Naive B cell (primary cell): ENCODE data around the gene ADTRP. TPM values are rescaled to one million over a fixed set of nuclear protein-coding genes. Genes with fewer than 3 reads are reported as not detected.
A peak's percentile ranks its signal among the peaks of the same experiment; 100 is the strongest.

Experiments used
- ATAC-seq, 2 donors: fragments of 150-1000 bp; cut with Tn5 transposase; 2 replicates each; pipeline ENCODE4 v1.10.0; 2021; ENCODE audit warnings: low read depth in 2 of 2, mild to moderate bottlenecking in 2 of 2, moderate library complexity in 2 of 2
- DNase-seq: peaks from one replicate; pipeline ENCODE4 v3.0.0; 2022
- H3K27ac Mint-ChIP-seq, 6 donors: one replicate each; pipeline ENCODE4 v1.8.0; 2020 to 2022; ENCODE audit warnings: mild to moderate bottlenecking in 6 of 6, mixed read lengths in 6 of 6, moderate library complexity in 5 of 6, inconsistent platforms in 2 of 6
- H3K27me3 Mint-ChIP-seq, 3 donors: one replicate each; pipeline ENCODE4 v1.8.0; 2021 to 2022; ENCODE audit warnings: mixed read lengths in 3 of 3, mild to moderate bottlenecking in 1 of 3
- H3K36me3 Mint-ChIP-seq, 2 donors: one replicate each; pipeline ENCODE4 v1.8.0; 2020 to 2022; ENCODE audit warnings: mixed read lengths in 2 of 2, inconsistent platforms in 1 of 2, mild to moderate bottlenecking in 1 of 2
- H3K4me1 Mint-ChIP-seq, 3 donors: one replicate each; pipeline ENCODE4 v1.8.0; 2020 to 2022; ENCODE audit warnings: mixed read lengths in 3 of 3, inconsistent platforms in 1 of 3, mild to moderate bottlenecking in 1 of 3, moderate library complexity in 1 of 3
- H3K4me3 Mint-ChIP-seq, 8 donors: one replicate each; pipeline ENCODE4 v1.8.0; 2020 to 2022; ENCODE audit warnings: mild to moderate bottlenecking in 8 of 8, mixed read lengths in 8 of 8, moderate library complexity in 8 of 8, inconsistent platforms in 2 of 8
- H3K9me3 Mint-ChIP-seq, 7 donors: one replicate each; pipeline ENCODE4 v1.8.0; 2020 to 2022; ENCODE audit warnings: mixed read lengths in 7 of 7, mild to moderate bottlenecking in 5 of 7, inconsistent platforms in 2 of 7, moderate library complexity in 1 of 7
- polyA plus RNA-seq, 6 donors: library from polyadenylated mRNA; unstranded; fragments of 300-500 nt; fragmentation: Illumina TruSeq; gene quantifications; one replicate each; pipeline ENCODE4 v1.2.3, GENCODE V29; 2021; ENCODE audit warnings: low read depth in 6 of 6

ADTRP gene
- polyA plus RNA-seq, 6 donors from 2014 or later, result not detected

DNA sequence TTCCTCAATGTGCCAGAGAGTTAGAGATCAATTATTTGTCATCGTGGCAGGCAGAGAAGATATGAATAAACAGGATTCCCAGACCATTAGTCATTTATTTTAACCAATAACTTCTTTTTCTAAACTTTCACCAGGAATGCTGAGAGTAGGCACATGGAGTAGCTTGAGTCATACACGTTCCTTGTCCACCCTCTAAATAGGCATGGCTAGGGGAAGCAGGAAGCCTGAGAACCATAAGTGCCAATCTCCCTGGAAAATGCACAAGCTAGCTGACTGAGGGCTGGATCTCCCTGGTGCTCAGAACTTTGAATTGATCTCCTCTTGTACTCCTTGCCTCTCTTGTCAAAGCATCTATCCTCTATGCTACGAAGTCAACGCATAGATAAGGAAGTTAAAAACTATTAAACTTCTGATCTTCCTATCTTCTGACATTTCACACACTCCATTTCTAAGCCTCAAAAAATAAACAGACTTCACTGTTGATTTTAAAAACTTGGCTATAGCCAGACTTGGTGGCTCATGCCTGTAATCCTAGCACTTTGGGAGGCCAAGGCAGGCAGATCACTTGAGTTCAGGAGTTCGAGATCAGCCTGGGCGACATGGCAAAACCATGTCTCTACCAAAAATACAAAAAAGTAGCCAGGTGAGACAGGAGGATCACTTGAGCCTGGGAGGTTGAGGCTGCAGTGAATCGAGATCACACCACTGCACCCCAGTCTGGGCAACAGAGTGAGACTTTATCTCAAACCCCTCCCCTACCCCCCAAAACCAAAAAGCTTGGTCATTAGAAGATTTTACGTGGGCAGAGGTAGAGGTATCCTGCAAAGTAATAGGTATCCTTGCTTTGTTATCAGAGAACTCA is 11.8 kb downstream of the ADTRP start:
- Mint-ChIP-seq H3K27ac (peak overlapping the region in 1 of 6 donors; percentile 23), H3K4me1 (no peaks in the 10 kb centered on the region), H3K4me3 (no peak overlapping the region), H3K27me3 (peaks cover 7 to 31% (median 17%) of the 10 kb centered on the region in 3 donors), H3K9me3 (no peaks in the 10 kb centered on the region), H3K36me3 (no peaks in the 10 kb centered on the region)
- DNase-seq (no peak), ATAC-seq (no peak)

DNA sequence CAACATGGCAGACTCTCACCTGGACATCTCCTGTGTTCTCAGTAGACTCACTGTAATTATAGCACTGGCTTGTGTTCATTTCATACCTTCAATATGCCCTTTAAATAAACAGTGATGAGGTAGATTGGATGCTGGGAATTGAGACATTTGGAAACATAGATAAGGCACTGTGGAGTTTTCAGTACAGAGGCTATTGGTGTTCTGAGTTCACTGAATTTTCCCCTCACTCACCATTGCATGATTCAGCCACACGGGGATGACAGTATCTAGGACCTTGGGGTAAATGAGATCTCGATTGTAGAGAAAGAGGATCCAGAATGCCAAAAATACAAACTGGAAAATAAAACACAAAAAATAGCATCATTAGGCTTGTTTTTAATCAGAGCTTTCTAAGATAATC is 12.6 kb downstream of the ADTRP start:
- H3K36me3 Mint-ChIP-seq, result no peaks in the 10 kb centered on the region
- DNase-seq (no peak), ATAC-seq (no peak)
- no peaks in the 10 kb centered on the region for H3K9me3 Mint-ChIP-seq
- H3K27me3 Mint-ChIP-seq, result peaks cover 7 to 31% (median 17%) of the 10 kb centered on the region in 3 donors
- H3K27ac Mint-ChIP-seq, result no peak overlapping the region
- H3K4me1 Mint-ChIP-seq, result no peaks in the 10 kb centered on the region
- H3K4me3 Mint-ChIP-seq, result no peak overlapping the region

DNA sequence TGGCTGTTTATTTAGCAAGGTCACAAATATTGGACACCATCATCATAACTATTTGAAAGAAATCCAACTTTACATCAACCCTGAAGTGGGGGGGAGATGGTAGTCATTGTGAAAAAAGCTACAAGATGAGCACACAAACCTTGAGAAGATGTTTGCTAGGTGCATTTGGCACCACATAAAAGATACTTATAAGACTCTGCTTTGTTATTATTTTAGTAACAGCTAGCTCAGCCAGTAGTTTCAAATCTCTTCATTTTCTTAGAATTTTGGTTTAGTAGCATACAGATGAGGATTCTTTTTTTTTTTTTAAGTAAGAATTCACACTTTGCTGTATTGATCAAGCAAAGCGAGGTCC is 14.4 kb downstream of the ADTRP start:
- DNase-seq (no peak), ATAC-seq (no peak)
- H3K36me3 Mint-ChIP-seq, result no peaks in the 10 kb centered on the region
- H3K9me3 Mint-ChIP-seq, result no peaks in the 10 kb centered on the region
- no peaks in the 10 kb centered on the region for H3K4me1 Mint-ChIP-seq
- H3K27ac Mint-ChIP-seq, result no peak overlapping the region
- H3K4me3 Mint-ChIP-seq, result peak overlapping the region in 1 of 8 donors; percentile 1
- H3K27me3 Mint-ChIP-seq, result peaks cover 15 to 31% (median 20%) of the 10 kb centered on the region in 3 donors

DNA sequence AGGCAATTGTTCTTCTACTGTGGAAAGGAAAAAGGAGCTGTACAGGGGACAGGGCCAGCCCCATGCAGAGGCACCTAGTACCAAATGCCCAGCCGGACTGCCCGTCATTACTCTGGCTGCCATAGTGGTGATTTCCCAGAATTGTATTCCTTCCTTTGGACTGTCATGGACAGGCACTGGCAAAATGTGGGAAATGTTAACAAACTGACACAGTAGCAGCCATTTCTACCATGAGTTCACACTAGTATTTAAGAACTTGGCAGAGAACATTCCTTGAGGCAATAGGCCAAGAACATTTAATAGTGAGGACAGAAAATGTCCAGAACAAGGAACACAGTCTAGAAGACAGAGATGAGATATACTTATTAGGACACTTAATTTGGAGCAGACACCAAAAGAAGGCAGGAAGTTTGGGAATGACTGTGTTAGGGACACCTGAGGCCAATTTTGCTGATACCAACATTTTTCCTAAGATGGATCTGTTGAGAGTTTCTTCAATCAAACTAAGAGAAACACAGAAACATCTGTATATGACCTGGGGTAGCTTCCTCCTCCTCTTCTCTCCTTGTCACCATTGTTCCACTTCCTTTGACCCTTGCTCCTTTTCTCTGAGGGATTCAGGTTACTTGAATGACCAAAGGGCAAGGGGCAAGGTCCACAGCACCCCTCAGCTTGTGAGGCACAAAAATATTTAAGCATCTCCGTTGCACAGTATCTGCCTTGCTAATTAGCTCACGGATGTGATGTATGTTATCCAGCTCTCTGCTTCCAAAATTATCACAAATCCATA is 14.9 kb downstream of the ADTRP start:
- no peaks in the 10 kb centered on the region for H3K36me3 Mint-ChIP-seq
- no peak for DNase-seq

DNA sequence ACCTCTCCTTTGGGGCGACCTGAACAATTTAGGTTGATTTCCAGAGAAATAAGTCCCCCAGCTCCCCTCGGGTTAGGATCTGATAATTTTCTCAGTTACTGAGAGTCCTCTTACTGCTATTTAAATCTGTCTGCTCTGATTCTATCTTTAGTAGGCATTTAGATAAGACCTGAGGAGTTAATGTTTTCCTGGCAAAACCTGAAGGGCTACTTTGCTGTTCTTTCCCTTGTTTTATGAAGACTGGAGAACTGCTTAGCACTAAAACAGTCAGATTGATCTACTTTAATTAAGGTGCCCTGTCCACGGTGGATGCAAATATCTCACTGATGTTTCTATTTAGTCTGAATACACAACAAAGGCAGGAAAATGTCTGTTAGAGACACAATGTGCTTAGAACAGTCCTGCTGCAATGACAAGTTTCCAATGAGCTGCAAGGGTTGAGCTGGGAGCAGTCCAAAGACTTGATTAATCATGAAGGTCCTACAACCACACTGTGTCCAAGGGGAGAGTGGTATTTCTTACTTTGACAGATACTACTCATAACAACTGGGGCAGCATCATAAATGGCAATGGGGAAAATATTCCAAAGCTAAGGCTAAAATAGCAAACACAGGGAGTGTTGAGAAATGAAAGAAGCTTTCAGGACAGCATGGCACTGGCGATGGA is 15.7 kb downstream of the ADTRP start:
- H3K9me3 Mint-ChIP-seq, result peaks cover 0 to 2% (median 0%) of the 10 kb centered on the region in 7 donors
- H3K4me1 Mint-ChIP-seq, result no peaks in the 10 kb centered on the region
- H3K27me3 Mint-ChIP-seq, result peaks cover 8 to 22% (median 18%) of the 10 kb centered on the region in 3 donors
- H3K36me3 Mint-ChIP-seq, result peaks cover 0 to under 1% of the 10 kb centered on the region in 2 donors
- no peak overlapping the region for H3K4me3 Mint-ChIP-seq
- H3K27ac Mint-ChIP-seq, result no peak overlapping the region
- DNase-seq (no peak), ATAC-seq (no peak)

More for the DNA sequence above, 14.9 kb downstream of the ADTRP start:
- no peak overlapping the region for H3K27ac Mint-ChIP-seq
- H3K9me3 Mint-ChIP-seq, result no peaks in the 10 kb centered on the region
- H3K4me3 Mint-ChIP-seq, result peak overlapping the region in 1 of 8 donors; percentile 1
- H3K27me3 Mint-ChIP-seq, result peaks cover 13 to 25% (median 20%) of the 10 kb centered on the region in 3 donors
- ATAC-seq, result no peak
- H3K4me1 Mint-ChIP-seq, result no peaks in the 10 kb centered on the region

DNA sequence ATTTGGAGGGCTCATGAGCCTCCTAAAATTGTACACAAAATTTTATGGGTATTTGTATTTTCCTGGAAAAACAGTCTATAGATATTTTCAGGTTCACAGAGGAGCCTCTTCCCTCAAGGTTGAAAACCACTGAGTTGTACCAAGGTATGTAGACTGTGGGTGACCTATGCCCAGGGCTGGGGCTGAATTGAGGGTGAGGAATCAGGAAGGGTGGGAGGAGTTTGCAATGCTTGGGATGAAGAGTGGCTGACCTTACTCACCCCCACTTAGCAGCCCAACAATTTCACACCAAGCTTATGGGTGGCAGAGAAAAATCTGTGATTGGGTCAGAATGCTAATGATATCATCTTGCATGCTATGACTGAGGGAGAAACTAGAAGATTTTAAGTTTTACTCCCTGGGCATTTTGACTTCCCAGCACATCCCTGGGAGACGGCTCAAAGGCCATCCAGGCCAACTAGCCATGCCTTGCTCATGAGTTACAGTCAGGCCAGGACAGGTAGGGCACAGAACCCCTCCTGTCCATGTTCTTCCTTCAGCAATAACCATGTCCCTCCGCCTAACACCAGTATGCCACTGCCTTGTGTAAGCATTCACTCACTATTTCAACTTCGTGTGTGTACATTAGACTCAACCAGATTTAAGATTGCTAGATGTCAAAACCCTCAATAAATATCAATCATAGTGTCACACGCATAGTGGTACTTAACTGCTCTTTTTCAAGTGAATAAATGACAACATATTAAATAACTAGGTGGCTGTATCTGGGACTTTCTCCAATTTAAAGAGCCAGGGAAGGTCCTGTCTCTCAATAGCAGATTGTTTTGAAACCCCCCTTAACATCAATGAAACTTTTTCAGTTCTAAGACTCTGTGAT is 16.6 kb downstream of the ADTRP start:
- H3K36me3 Mint-ChIP-seq, result peaks cover 0 to 9% of the 10 kb centered on the region in 2 donors
- ATAC-seq (no peak), DNase-seq (no peak)
- no peak overlapping the region for H3K27ac Mint-ChIP-seq
- H3K4me1 Mint-ChIP-seq, result no peaks in the 10 kb centered on the region
- no peak overlapping the region for H3K4me3 Mint-ChIP-seq
- peaks cover 0 to 12% (median 3%) of the 10 kb centered on the region in 7 donors for H3K9me3 Mint-ChIP-seq
- peaks cover 8 to 27% (median 15%) of the 10 kb centered on the region in 3 donors for H3K27me3 Mint-ChIP-seq

DNA sequence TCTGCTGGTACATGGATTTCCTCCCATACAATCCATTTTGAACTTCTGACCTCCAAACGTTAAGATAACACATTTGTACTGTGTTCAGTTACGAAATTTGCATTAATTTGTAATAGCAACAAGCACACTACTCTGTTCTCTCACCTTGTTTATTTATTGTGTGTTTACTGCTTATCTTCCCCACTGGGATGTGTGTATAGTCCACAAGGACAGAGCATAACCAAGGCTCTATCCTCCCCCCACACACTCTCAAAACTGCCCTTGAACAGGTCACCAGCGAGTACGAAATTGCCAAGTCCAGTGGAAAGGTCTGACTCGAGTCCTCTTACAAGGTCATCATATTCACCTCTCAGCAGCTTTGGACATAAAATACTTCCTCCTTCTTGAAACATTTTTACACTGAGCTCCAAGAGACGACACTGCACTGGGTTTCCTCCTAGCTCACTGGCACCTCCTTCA is 18.6 kb downstream of the ADTRP start:
- Mint-ChIP-seq H3K27me3 (peaks cover 8 to 27% (median 12%) of the 10 kb centered on the region in 3 donors), H3K4me3 (no peak overlapping the region), H3K27ac (no peak overlapping the region), H3K4me1 (no peaks in the 10 kb centered on the region), H3K36me3 (peaks cover 0 to 9% of the 10 kb centered on the region in 2 donors), H3K9me3 (peaks cover 0 to 17% (median 3%) of the 10 kb centered on the region in 7 donors)
- DNase-seq (no peak), ATAC-seq (no peak)

DNA sequence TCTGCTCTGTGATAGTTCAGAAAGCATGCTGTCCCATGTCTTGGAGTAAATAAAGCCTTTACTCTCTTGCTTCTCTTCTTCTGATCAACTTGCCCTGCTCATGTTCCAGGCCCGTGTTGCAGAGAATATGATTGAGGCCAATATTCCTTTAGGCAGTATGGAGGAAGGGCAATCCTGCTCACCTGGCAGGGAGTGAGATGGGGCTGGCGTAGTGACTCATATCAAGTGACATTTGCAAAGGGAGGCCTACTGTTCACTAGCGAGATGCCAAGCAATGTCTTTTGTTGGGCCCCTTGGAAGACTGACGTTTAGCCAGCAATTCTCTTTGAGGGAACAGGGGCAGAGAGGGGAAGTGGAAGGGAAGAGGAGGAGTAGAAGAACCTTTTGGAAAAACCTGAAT is 19.7 kb downstream of the ADTRP start:
- Mint-ChIP-seq H3K36me3 (peaks cover 0 to 9% of the 10 kb centered on the region in 2 donors), H3K27ac (no peak overlapping the region), H3K4me1 (no peaks in the 10 kb centered on the region), H3K4me3 (no peak overlapping the region), H3K27me3 (peaks cover 15 to 37% (median 19%) of the 10 kb centered on the region in 3 donors), H3K9me3 (peaks cover 0 to 17% (median 3%) of the 10 kb centered on the region in 7 donors)
- no peak for DNase-seq
- ATAC-seq, result no peak

DNA sequence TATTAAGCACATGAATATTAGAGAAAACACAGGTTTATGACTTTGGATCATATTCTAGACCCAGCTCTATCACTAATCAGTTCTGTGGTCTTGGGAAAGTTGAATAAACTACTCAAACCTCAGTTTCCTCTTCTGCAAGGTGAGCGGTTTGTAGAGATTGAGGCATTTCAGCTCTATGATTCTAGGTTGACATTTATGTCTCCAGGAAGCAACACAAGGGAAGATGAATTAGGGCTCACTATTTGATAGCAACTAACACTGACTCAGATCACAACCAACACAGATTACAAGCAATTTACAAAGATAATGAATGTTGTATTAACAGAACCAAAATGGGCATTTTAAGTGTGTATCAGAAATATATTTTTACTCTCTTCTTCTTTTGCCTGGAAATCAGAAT is 21.9 kb downstream of the ADTRP start:
- Mint-ChIP-seq H3K4me1 (no peaks in the 10 kb centered on the region), H3K9me3 (peaks cover 0 to 17% (median 3%) of the 10 kb centered on the region in 7 donors), H3K27ac (no peak overlapping the region), H3K4me3 (no peak overlapping the region), H3K27me3 (peaks cover 14 to 26% (median 15%) of the 10 kb centered on the region in 3 donors), H3K36me3 (peaks cover 0 to 9% of the 10 kb centered on the region in 2 donors)
- ATAC-seq, result no peak
- no peak for DNase-seq

DNA sequence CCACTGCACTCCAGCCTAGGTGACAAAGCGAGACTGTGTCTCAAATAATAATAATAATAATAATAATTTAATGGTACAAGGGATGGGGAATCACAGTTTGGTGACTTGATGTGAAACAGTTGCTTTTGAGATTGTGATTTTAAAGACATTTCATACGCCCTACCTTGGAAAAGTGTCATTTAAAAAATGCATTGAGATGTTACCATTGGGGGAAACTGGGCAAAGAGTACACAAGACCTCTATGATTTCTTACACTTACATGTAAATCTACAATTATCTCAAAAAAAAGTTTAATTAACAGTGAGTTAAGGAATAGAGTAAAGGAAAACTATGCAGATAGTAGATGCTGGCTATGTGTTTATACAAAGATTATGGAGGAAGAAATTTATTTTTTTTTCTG is 22.3 kb downstream of the ADTRP start:
- no peak for ATAC-seq
- Mint-ChIP-seq H3K27ac (no peak overlapping the region), H3K9me3 (peaks cover 0 to 17% (median 3%) of the 10 kb centered on the region in 7 donors), H3K4me3 (no peak overlapping the region), H3K36me3 (peaks cover 0 to 9% of the 10 kb centered on the region in 2 donors), H3K4me1 (no peaks in the 10 kb centered on the region), H3K27me3 (peaks cover 14 to 26% (median 15%) of the 10 kb centered on the region in 3 donors)
- DNase-seq, result no peak

DNA sequence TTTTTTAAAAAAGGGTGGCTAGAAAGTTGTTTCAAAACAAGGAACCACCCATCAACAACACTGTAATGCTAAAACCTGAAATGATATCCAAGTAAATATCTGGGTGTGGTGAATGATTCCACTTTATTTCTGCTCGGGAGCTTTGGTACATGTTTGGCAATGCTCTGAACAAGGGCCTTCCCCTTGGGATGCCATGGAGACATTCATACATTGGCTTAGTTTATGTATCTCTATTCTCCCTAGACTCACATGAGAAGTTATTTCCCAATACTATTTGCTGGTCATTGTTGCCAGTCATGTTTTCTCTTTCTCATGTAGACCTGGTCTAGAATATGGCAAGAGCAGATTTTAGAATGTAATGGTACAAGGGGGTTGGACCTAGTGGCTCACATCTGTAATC is 22.9 kb downstream of the ADTRP start:
- peaks cover 0 to 17% (median 3%) of the 10 kb centered on the region in 7 donors for H3K9me3 Mint-ChIP-seq
- peaks cover 0 to 9% of the 10 kb centered on the region in 2 donors for H3K36me3 Mint-ChIP-seq
- DNase-seq (no peak), ATAC-seq (no peak)
- no peak overlapping the region for H3K27ac Mint-ChIP-seq
- peaks cover 14 to 26% (median 15%) of the 10 kb centered on the region in 3 donors for H3K27me3 Mint-ChIP-seq
- no peak overlapping the region for H3K4me3 Mint-ChIP-seq
- H3K4me1 Mint-ChIP-seq, result no peaks in the 10 kb centered on the region

DNA sequence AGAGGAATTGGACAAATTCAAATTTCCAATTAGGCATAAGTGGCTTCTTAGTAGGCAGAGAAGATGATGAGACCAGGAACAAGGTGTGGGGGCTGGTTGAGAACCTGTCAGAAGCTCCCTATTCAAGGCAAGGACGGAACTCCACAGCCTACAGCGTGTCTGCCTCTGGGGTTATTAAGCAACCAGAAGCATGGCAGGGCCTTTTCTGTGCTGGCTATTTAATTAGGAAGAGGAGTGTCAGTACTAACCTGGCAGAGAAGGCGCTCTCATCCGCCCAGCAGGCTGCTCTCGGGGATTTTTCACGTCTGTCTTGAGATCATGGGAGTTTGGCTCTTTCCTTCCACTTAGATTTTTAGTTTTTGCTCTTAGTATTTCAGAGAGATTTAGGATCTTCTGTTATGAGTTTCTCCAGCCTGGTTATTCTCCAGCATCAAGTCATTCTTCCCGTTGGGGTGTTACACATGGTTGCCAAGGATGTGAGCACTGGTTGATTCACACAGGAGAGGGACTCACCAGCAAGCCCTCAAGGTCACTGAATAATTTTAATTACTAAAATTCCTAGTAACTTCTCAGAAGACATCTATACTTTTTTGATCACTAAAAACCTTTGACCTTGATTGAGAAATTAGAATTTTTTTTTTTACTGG is 23.9 kb downstream of the ADTRP start:
- H3K36me3 Mint-ChIP-seq, result peaks cover 0 to 9% of the 10 kb centered on the region in 2 donors
- DNase-seq (no peak), ATAC-seq (no peak)
- peaks cover 10 to 19% (median 11%) of the 10 kb centered on the region in 3 donors for H3K27me3 Mint-ChIP-seq
- H3K9me3 Mint-ChIP-seq, result peaks cover 0 to 17% (median 3%) of the 10 kb centered on the region in 7 donors
- H3K4me3 Mint-ChIP-seq, result no peak overlapping the region
- peak overlapping the region in 1 of 6 donors; percentile 45 for H3K27ac Mint-ChIP-seq
- no peaks in the 10 kb centered on the region for H3K4me1 Mint-ChIP-seq
